ENCODE results near the gene CCND2. TPM values are rescaled to one million over a fixed set of nuclear protein-coding genes. Genes with fewer than 3 reads are reported as not detected.

Gene CCND2
- total RNA-seq, 1 donor from 2014 or later: 12.6 TPM

DNA sequence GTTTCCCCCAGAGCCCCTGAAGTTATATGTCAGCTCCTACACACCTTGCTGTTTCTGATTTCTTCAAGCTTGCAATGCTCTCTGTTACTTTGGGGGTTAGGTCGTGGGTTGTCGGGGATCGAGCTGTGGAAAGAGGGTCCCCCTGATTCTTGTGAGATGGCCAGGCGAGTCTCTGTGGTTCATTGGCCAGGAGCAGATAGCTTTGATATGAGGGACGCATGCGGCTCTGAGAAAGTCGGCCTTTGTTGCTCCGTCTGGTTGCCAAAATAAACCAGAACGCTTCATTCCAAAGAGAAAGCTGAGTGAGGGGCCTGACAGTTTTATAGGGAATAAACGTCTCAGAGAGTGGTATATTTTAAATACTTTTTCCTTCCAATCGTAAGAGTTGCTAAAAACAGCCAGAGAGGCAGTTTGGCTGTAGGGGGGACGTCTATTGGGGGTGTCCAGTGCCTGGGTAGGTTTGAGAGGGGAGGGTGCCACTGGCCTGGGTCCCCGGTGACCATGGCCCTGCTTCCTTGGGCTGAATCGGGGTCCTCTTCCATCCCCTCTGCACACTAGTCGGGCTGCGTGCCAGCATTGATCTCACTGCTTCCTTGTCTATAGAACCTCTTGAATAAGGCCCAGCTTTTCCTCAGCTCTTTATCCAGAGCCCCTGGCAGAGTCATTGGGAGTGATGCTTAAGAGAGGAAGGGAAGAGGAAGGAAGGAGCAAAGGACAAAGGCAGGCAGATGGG lies 18.9 kb downstream of the CCND2 start:
- no peak overlapping the region for H3K27ac Mint-ChIP-seq (ENCODE audit: unreplicated experiment)
- DNase-seq (ENCODE audit: extremely low spot score, unreplicated experiment): no peak
- H3K27me3 Mint-ChIP-seq (ENCODE audit: unreplicated experiment): peaks cover 21% of the 10 kb centered on the region
- H3K4me3 Mint-ChIP-seq (ENCODE audit: unreplicated experiment): no peak overlapping the region
- H3K4me1 Mint-ChIP-seq (ENCODE audit: unreplicated experiment): no peaks in the 10 kb centered on the region
- TF ChIP-seq, protein P1, sequence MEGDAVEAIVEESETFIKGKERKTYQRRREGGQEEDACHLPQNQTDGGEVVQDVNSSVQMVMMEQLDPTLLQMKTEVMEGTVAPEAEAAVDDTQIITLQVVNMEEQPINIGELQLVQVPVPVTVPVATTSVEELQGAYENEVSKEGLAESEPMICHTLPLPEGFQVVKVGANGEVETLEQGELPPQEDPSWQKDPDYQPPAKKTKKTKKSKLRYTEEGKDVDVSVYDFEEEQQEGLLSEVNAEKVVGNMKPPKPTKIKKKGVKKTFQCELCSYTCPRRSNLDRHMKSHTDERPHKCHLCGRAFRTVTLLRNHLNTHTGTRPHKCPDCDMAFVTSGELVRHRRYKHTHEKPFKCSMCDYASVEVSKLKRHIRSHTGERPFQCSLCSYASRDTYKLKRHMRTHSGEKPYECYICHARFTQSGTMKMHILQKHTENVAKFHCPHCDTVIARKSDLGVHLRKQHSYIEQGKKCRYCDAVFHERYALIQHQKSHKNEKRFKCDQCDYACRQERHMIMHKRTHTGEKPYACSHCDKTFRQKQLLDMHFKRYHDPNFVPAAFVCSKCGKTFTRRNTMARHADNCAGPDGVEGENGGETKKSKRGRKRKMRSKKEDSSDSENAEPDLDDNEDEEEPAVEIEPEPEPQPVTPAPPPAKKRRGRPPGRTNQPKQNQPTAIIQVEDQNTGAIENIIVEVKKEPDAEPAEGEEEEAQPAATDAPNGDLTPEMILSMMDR (IDR thresholded peaks at IDR 0.05): no peak
- no peaks in the 10 kb centered on the region for H3K9me3 Mint-ChIP-seq (ENCODE audit: unreplicated experiment)
- no peaks in the 10 kb centered on the region for H3K36me3 Mint-ChIP-seq (ENCODE audit: unreplicated experiment)

DNA sequence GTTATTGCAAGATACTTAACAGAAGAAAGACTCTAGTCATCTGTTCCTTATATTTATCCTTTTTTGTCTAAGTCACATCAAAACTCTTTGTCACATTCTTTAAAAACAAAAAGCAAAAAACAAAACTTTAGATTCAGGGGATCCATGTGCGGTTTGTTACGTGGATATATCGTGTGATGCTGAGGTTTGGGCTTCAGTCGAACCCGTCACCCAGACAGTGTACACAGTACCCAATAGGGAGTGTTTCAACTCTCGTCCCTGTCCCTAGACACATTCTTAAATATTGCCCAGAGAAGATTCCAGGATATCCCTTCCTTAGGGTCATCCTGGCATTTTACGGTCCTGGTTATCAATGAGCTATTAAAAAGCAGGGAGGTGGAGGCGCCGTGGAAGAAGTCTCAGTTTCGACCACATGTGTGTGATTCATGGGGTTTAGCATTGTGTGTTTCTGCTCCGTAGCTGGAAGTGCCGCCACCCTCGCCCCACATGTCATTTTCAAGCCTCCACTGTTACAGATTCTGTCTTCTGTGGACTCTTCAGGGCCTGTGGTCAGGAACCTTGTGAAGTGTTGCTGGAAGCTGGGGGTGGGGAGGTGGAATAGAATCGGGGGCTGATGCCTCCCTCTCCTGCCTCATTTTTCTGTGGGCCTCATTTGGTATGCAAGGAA lies 19.9 kb downstream of the CCND2 start:
- Mint-ChIP-seq H3K27me3 (ENCODE audit: unreplicated experiment) (peaks cover 21% of the 10 kb centered on the region), H3K4me1 (ENCODE audit: unreplicated experiment) (no peaks in the 10 kb centered on the region), H3K9me3 (ENCODE audit: unreplicated experiment) (no peaks in the 10 kb centered on the region), H3K27ac (ENCODE audit: unreplicated experiment) (no peak overlapping the region), H3K4me3 (ENCODE audit: unreplicated experiment) (no peak overlapping the region), H3K36me3 (ENCODE audit: unreplicated experiment) (no peaks in the 10 kb centered on the region)
- DNase-seq (ENCODE audit: extremely low spot score, unreplicated experiment): no peak
- TF ChIP-seq, protein P1 (IDR thresholded peaks at IDR 0.05): no peak

DNA sequence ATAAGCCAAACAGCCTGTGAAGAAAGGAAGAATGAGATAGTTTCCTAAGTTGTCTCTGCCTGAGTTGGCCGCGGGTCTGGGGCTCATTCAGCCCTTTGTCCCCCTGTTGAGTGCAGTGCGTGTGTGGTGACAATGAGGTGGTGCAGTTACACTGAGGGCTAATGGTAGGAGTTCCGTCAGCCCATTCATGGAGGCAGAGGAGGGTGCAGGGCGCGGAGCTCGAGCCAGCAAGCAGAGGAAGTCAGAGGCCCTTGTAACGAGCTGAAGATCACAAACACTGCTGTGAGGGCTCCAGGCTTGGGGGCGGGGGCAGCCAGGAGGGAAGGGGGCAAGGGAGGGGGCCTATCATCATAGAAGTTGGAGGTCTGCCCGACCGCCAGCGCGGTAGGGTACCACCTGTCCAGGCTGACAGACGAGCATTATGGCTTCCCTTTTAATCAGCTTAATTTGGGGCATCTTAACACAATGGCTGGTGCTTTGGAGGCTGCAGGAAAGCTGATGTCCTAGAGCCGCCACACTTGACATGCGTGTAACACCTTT lies 20.5 kb downstream of the CCND2 start:
- TF ChIP-seq, protein P1 (IDR thresholded peaks at IDR 0.05): no peak
- H3K4me3 Mint-ChIP-seq (ENCODE audit: unreplicated experiment): no peak overlapping the region
- no peaks in the 10 kb centered on the region for H3K36me3 Mint-ChIP-seq (ENCODE audit: unreplicated experiment)
- peaks cover 21% of the 10 kb centered on the region for H3K27me3 Mint-ChIP-seq (ENCODE audit: unreplicated experiment)
- DNase-seq (ENCODE audit: extremely low spot score, unreplicated experiment): no peak
- H3K27ac Mint-ChIP-seq (ENCODE audit: unreplicated experiment): no peak overlapping the region
- H3K9me3 Mint-ChIP-seq (ENCODE audit: unreplicated experiment): no peaks in the 10 kb centered on the region
- no peaks in the 10 kb centered on the region for H3K4me1 Mint-ChIP-seq (ENCODE audit: unreplicated experiment)

DNA sequence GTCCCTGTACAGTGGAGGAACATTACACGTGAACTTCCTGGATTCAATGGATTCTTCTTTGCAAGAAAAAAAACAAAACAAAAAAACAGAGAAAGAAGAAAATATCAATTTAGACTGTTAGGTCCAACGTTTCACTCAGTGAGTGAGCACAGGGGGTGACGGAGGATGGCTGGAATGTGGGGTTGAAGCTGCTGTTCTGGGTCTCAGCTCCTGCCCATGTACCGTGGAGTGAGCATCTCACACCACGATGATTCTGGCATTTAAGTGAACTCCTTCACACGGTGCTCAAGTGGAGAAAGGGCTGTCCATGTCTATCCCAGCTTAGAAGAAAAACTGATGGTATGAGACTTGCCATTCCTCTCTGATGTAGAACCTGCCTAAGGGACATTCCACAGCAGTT lies 23.2 kb downstream of the CCND2 start:
- DNase-seq (ENCODE audit: extremely low spot score, unreplicated experiment): no peak
- TF ChIP-seq, protein P1 (IDR thresholded peaks at IDR 0.05): no peak
- Mint-ChIP-seq H3K36me3 (ENCODE audit: unreplicated experiment) (no peaks in the 10 kb centered on the region), H3K27me3 (ENCODE audit: unreplicated experiment) (peaks cover 25% of the 10 kb centered on the region), H3K4me3 (ENCODE audit: unreplicated experiment) (no peak overlapping the region), H3K4me1 (ENCODE audit: unreplicated experiment) (no peaks in the 10 kb centered on the region), H3K27ac (ENCODE audit: unreplicated experiment) (no peak overlapping the region), H3K9me3 (ENCODE audit: unreplicated experiment) (no peaks in the 10 kb centered on the region)

DNA sequence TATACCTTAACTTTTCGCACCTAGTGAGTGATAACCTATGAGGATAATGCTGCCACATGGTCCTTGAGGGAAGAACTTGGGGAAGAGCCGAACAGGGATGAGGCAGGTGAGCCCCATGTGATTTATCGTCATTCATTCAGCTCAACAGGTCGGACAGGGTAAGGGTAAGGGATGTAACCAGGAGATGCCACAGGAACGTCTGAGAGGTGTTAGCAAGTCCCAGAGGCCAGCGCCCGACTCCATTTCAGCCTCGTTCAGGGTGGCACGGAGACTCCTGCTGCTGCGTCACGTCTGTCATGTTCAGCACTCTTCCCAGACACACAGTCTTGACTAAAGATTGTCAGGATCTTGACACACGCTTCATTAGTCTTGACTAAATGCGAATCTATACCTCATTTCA lies 24.1 kb downstream of the CCND2 start:
- Mint-ChIP-seq H3K27ac (ENCODE audit: unreplicated experiment) (no peak overlapping the region), H3K4me1 (ENCODE audit: unreplicated experiment) (no peaks in the 10 kb centered on the region), H3K4me3 (ENCODE audit: unreplicated experiment) (no peak overlapping the region), H3K27me3 (ENCODE audit: unreplicated experiment) (peaks cover 26% of the 10 kb centered on the region), H3K9me3 (ENCODE audit: unreplicated experiment) (no peaks in the 10 kb centered on the region), H3K36me3 (ENCODE audit: unreplicated experiment) (no peaks in the 10 kb centered on the region)
- TF ChIP-seq, protein P1 (IDR thresholded peaks at IDR 0.05): no peak
- DNase-seq (ENCODE audit: extremely low spot score, unreplicated experiment): no peak
